DOHH2 (cell line): ENCODE measurements around the gene CRYBG1.

Experiments used
- EZH2phosphoT487 ChIP-seq: fragments of 200-600 bp; sonication (generic); IDR thresholded peaks from 2 replicates; pipeline ENCODE4 v1.6.1; 2017; ENCODE audit warnings: borderline replicate concordance, mild to moderate bottlenecking, antibody characterized with exemption, low read length, moderate library complexity, mixed read lengths
- TF ChIP-seq, protein P1 (sequence below): fragments of 200-600 bp; sonication (generic); IDR thresholded peaks from one replicate; pipeline ENCODE4 v1.5.1; 2014; ENCODE audit warnings: antibody characterized with exemption, mild to moderate bottlenecking, low read depth, low read length; ENCODE audit not compliant: poor library complexity, severe bottlenecking

DNA sequence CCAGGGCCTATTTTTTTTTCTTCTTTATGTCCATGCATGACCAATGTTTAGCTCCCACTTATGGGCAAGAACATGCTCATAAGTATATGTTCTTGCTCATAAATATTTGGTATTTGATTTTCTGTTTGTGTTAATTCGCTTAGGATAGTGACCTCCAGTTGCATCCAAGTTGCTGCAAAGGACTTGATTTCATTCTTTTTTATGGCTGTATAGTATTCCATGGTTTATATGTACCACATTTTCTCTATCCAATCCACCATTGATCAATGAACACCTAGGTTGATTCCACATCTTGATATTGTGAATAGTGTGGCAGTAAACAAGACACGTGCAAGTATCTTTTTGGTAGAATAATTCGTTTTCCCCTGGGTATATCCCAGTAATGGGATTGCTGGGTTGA, 190.6 kb downstream of the CRYBG1 start:
- TF ChIP-seq, protein P1, sequence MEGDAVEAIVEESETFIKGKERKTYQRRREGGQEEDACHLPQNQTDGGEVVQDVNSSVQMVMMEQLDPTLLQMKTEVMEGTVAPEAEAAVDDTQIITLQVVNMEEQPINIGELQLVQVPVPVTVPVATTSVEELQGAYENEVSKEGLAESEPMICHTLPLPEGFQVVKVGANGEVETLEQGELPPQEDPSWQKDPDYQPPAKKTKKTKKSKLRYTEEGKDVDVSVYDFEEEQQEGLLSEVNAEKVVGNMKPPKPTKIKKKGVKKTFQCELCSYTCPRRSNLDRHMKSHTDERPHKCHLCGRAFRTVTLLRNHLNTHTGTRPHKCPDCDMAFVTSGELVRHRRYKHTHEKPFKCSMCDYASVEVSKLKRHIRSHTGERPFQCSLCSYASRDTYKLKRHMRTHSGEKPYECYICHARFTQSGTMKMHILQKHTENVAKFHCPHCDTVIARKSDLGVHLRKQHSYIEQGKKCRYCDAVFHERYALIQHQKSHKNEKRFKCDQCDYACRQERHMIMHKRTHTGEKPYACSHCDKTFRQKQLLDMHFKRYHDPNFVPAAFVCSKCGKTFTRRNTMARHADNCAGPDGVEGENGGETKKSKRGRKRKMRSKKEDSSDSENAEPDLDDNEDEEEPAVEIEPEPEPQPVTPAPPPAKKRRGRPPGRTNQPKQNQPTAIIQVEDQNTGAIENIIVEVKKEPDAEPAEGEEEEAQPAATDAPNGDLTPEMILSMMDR, result no peak
- no peak for TF ChIP-seq EZH2phosphoT487
